Liver (tissue), 3 donors: Measurements from ENCODE around the gene CAT.

Experiments used
- EGR1 ChIP-seq, 2 donors: IDR thresholded peaks; 2 replicates each; pipeline ENCODE4 v1.6.1; 2016 to 2018; ENCODE audit warnings: antibody characterized with exemption in 2 of 2, low read depth in 2 of 2
- FOXA1 ChIP-seq: IDR thresholded peaks from 2 replicates; pipeline ENCODE4 v1.6.1; 2016; ENCODE audit warnings: antibody characterized with exemption
- GABPA ChIP-seq, 2 donors: IDR thresholded peaks in 1 of 2; conservative IDR thresholded peaks in 1 of 2; 2 replicates each; pipeline ENCODE4 v1.6.1; 2016; ENCODE audit warnings: antibody characterized with exemption in 2 of 2, mild to moderate bottlenecking in 1 of 2, moderate library complexity in 1 of 2
- JUND ChIP-seq, 2 donors: IDR thresholded peaks; 2 replicates each; pipeline ENCODE4 v1.6.1; 2016; ENCODE audit warnings: antibody characterized with exemption in 2 of 2
- NR2F2 ChIP-seq: IDR thresholded peaks from 2 replicates; pipeline ENCODE4 v1.6.1; 2016; ENCODE audit warnings: antibody characterized with exemption
- RAD21 ChIP-seq, 2 donors: IDR thresholded peaks; 2 replicates each; pipeline ENCODE4 v1.6.1; 2016; ENCODE audit warnings: antibody characterized with exemption in 2 of 2, mild to moderate bottlenecking in 2 of 2
- SP1 ChIP-seq: IDR thresholded peaks from 2 replicates; pipeline ENCODE4 v1.6.1; 2018; ENCODE audit warnings: antibody characterized with exemption, mild to moderate bottlenecking
- TAF1 ChIP-seq: conservative IDR thresholded peaks from 2 replicates; pipeline ENCODE4 v1.6.1; 2016; ENCODE audit warnings: antibody characterized with exemption, mild to moderate bottlenecking
- YY1 ChIP-seq: IDR thresholded peaks from 2 replicates; pipeline ENCODE4 v1.6.1; 2016; ENCODE audit warnings: antibody characterized with exemption, mild to moderate bottlenecking
- TF ChIP-seq, protein P1 (sequence below): fragments of 150-350 bp; IDR thresholded peaks from 2 replicates; pipeline ENCODE4 v1.5.1; 2017; ENCODE audit warnings: improper control_type of control experiment, low read depth, low read length; ENCODE audit not compliant: missing input control
- TF ChIP-seq, protein P2 (sequence below): IDR thresholded peaks from 2 replicates; pipeline ENCODE4 v1.6.1; 2016; ENCODE audit warnings: antibody characterized with exemption
- TF ChIP-seq, protein P3 (sequence below): IDR thresholded peaks from 2 replicates; pipeline ENCODE4 v1.6.1; 2016; ENCODE audit warnings: antibody characterized with exemption
- TF ChIP-seq, protein P4 (sequence below): IDR thresholded peaks from 2 replicates; pipeline ENCODE4 v1.6.1; 2016; ENCODE audit warnings: antibody characterized with exemption, mild to moderate bottlenecking
- TF ChIP-seq, protein P5 (sequence below): IDR thresholded peaks from 2 replicates; pipeline ENCODE4 v1.6.1; 2016; ENCODE audit warnings: antibody characterized with exemption
- donor health status: healthy.
- donor health status: healthy.

DNA sequence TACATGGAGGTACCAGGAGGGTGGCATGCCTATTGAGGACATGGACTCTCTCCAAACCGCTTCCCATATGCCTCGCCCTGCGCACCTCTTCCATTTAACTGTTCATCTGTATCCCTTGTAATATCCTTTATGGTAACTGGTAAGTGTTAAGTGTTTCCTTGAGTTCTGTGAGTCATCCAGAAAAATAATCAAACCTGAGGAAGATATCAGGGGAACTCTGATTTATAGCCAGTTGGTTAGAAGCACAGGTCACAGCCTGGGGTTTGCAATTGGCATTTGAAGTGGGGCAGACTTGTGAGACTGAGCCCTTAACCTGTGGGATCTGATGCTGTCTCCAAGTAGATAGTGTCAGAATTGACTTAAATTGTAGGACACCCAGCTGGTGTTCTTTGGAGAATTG lies 27.6 kb upstream of the CAT start:
- TF ChIP-seq GABPA (IDR thresholded peaks at IDR 0.05 in 1 of 2, conservative IDR thresholded peaks at IDR 0.05 in 1 of 2), result no peak
- TF ChIP-seq JUND (IDR thresholded peaks at IDR 0.05), result no peak
- TF ChIP-seq, protein P1, sequence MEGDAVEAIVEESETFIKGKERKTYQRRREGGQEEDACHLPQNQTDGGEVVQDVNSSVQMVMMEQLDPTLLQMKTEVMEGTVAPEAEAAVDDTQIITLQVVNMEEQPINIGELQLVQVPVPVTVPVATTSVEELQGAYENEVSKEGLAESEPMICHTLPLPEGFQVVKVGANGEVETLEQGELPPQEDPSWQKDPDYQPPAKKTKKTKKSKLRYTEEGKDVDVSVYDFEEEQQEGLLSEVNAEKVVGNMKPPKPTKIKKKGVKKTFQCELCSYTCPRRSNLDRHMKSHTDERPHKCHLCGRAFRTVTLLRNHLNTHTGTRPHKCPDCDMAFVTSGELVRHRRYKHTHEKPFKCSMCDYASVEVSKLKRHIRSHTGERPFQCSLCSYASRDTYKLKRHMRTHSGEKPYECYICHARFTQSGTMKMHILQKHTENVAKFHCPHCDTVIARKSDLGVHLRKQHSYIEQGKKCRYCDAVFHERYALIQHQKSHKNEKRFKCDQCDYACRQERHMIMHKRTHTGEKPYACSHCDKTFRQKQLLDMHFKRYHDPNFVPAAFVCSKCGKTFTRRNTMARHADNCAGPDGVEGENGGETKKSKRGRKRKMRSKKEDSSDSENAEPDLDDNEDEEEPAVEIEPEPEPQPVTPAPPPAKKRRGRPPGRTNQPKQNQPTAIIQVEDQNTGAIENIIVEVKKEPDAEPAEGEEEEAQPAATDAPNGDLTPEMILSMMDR, result no peak
- TF ChIP-seq, protein P2, sequence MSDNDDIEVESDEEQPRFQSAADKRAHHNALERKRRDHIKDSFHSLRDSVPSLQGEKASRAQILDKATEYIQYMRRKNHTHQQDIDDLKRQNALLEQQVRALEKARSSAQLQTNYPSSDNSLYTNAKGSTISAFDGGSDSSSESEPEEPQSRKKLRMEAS, result no peak
- TF ChIP-seq NR2F2, result no peak
- no peak for TF ChIP-seq YY1
- TF ChIP-seq, protein P3, sequence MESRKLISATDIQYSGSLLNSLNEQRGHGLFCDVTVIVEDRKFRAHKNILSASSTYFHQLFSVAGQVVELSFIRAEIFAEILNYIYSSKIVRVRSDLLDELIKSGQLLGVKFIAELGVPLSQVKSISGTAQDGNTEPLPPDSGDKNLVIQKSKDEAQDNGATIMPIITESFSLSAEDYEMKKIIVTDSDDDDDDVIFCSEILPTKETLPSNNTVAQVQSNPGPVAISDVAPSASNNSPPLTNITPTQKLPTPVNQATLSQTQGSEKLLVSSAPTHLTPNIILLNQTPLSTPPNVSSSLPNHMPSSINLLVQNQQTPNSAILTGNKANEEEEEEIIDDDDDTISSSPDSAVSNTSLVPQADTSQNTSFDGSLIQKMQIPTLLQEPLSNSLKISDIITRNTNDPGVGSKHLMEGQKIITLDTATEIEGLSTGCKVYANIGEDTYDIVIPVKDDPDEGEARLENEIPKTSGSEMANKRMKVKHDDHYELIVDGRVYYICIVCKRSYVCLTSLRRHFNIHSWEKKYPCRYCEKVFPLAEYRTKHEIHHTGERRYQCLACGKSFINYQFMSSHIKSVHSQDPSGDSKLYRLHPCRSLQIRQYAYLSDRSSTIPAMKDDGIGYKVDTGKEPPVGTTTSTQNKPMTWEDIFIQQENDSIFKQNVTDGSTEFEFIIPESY, result no peak
- no peak for TF ChIP-seq SP1
- no peak for TF ChIP-seq RAD21 (IDR thresholded peaks at IDR 0.05)
- TF ChIP-seq, protein P4, sequence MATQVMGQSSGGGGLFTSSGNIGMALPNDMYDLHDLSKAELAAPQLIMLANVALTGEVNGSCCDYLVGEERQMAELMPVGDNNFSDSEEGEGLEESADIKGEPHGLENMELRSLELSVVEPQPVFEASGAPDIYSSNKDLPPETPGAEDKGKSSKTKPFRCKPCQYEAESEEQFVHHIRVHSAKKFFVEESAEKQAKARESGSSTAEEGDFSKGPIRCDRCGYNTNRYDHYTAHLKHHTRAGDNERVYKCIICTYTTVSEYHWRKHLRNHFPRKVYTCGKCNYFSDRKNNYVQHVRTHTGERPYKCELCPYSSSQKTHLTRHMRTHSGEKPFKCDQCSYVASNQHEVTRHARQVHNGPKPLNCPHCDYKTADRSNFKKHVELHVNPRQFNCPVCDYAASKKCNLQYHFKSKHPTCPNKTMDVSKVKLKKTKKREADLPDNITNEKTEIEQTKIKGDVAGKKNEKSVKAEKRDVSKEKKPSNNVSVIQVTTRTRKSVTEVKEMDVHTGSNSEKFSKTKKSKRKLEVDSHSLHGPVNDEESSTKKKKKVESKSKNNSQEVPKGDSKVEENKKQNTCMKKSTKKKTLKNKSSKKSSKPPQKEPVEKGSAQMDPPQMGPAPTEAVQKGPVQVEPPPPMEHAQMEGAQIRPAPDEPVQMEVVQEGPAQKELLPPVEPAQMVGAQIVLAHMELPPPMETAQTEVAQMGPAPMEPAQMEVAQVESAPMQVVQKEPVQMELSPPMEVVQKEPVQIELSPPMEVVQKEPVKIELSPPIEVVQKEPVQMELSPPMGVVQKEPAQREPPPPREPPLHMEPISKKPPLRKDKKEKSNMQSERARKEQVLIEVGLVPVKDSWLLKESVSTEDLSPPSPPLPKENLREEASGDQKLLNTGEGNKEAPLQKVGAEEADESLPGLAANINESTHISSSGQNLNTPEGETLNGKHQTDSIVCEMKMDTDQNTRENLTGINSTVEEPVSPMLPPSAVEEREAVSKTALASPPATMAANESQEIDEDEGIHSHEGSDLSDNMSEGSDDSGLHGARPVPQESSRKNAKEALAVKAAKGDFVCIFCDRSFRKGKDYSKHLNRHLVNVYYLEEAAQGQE, result no peak
- no peak for TF ChIP-seq FOXA1
- TF ChIP-seq, protein P5, sequence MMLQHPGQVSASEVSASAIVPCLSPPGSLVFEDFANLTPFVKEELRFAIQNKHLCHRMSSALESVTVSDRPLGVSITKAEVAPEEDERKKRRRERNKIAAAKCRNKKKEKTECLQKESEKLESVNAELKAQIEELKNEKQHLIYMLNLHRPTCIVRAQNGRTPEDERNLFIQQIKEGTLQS, result no peak
- TF ChIP-seq EGR1 (IDR thresholded peaks at IDR 0.05; ENCODE audit: low read depth in 2 of 2), result no peak
- TF ChIP-seq TAF1, result no peak
